Kidney glomerular epithelial cell (primary cell): ENCODE measurements around the gene PRKACG.
"Not testable (repeated sequence)": the region's sequence is repeated elsewhere in the genome, so short reads cannot be mapped to it uniquely, and the experiment has no call there.

Source experiments
- DNase-seq: peaks from one replicate; lab custom pipeline; 2025; lab: John Stamatoyannopoulos, UW

The PRKACG gene

GRCh38 chr9:69014013-69014412 lies at the start of gene PRKACG:
Gene PRKACG (minus strand): TSS chr9:69014113. CDS start chr9:69014092, 21 bp downstream.
- no peak for DNase-seq

GRCh38 chr9:69062195-69062594 lies 48.3 kb upstream of the PRKACG start:
- DNase-seq: no peak

GRCh38 chr9:69060766-69061165 lies 46.9 kb upstream of the PRKACG start:
- no peak for DNase-seq

- no peak for DNase-seq
Observed at GRCh38 chr9:69058101-69058500, 44.2 kb upstream of the PRKACG start.

GRCh38 chr9:69056191-69056815 lies 42.4 kb upstream of the PRKACG start:
- no peak for DNase-seq

GRCh38 chr9:69054989-69055388 lies 41.1 kb upstream of the PRKACG start:
- DNase-seq: no peak

GRCh38 chr9:69050936-69051335 lies 37.0 kb upstream of the PRKACG start:
- DNase-seq: not testable (repeated sequence)

GRCh38 chr9:69049094-69049493 lies 35.2 kb upstream of the PRKACG start:
- no peak for DNase-seq

GRCh38 chr9:69047371-69047770 lies 33.5 kb upstream of the PRKACG start:
- no peak for DNase-seq

- no peak for DNase-seq
Observed at GRCh38 chr9:69046723-69047122, 32.8 kb upstream of the PRKACG start.

GRCh38 chr9:69045821-69046220 lies 31.9 kb upstream of the PRKACG start:
- DNase-seq: no peak

GRCh38 chr9:69044240-69045219 lies 30.6 kb upstream of the PRKACG start:
- peak; percentile 11 for DNase-seq

GRCh38 chr9:69040646-69041045 lies 26.7 kb upstream of the PRKACG start:
- no peak for DNase-seq

GRCh38 chr9:69036799-69037198 lies 22.9 kb upstream of the PRKACG start:
- DNase-seq: no peak

GRCh38 chr9:69036309-69036708 lies 22.4 kb upstream of the PRKACG start:
- DNase-seq: no peak

- peak; percentile 70 for DNase-seq
Observed at GRCh38 chr9:69035438-69036308, 21.8 kb upstream of the PRKACG start, which contains the start of gene FXN. Gene FXN (plus strand): TSS chr9:69035752. CDS start chr9:69035783, 31 bp downstream.

- DNase-seq: no peak
Observed at GRCh38 chr9:69034071-69034470, 20.2 kb upstream of the PRKACG start.

- DNase-seq: no peak
Observed at GRCh38 chr9:69030851-69031645, 17.1 kb upstream of the PRKACG start.

GRCh38 chr9:69029535-69029934 lies 15.6 kb upstream of the PRKACG start:
- no peak for DNase-seq

- DNase-seq: no peak
Observed at GRCh38 chr9:69028754-69029153, 14.8 kb upstream of the PRKACG start.
